Stimulated activated naive CD4-positive, alpha-beta T cell (primary cell): ENCODE measurements around the gene FNDC3B.

Source experiments
- DNase-seq, 6 experiments: peaks; one replicate each; lab custom pipeline; 2025; lab: John Stamatoyannopoulos, UW

Gene FNDC3B

GRCh38 chr3:172260381-172260780 is 221.0 kb downstream of the FNDC3B start:
- DNase-seq: no peak

GRCh38 chr3:172261054-172261453 is 221.7 kb downstream of the FNDC3B start:
- DNase-seq: no peak

- no peak for DNase-seq
Observed at GRCh38 chr3:172262991-172263608, 223.7 kb downstream of the FNDC3B start.

- DNase-seq: no peak
Observed at GRCh38 chr3:172263781-172264486, 224.6 kb downstream of the FNDC3B start.

GRCh38 chr3:172266103-172266502 is 226.7 kb downstream of the FNDC3B start:
- DNase-seq: no peak

GRCh38 chr3:172268425-172268824 is 229.0 kb downstream of the FNDC3B start:
- DNase-seq: no peak

DNA sequence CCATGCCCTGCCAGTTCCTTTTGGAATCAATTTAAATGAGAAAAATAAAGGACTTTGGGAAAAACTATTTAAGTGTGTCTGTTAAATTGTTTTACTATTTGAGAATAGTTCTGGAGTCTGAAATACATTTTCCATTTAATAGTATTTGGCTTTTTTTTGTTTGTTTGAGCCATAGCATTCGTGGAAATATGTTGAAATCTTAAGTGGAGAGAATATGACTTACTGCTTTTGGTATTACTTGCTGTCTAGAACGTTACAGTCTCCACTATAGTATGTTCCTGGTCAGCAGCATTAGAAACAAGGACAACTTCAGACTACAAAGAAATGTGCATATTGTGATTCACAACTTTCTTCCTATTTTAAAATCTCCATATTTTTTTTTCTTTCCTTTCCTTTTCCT is 229.5 kb downstream of the FNDC3B start:
- no peak for DNase-seq

GRCh38 chr3:172270557-172271166 is 231.3 kb downstream of the FNDC3B start:
- no peak for DNase-seq

- DNase-seq: no peak
Observed at GRCh38 chr3:172271386-172271976, 232.1 kb downstream of the FNDC3B start.

DNA sequence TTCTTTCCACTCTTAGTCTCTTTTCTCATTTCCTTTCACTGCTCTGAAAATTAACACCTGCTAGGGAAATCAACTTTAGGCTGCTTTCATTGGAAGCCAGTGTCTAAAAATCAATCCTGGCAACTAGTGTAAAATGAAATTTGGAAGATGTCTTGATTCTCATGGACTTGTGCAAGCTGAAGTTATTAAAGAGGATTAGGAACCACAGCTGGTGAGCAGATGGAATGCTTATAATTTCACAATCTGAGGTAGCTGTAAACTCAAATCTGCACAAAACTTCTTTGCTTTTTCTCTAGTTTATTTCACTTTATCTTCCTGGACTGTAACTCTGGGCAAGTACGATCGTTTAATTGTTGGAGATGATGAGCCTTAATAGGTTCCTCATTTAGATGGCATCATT is 233.3 kb downstream of the FNDC3B start:
- DNase-seq: no peak

GRCh38 chr3:172273378-172273777 is 234.0 kb downstream of the FNDC3B start:
- DNase-seq: no peak

GRCh38 chr3:172274906-172275305 is 235.5 kb downstream of the FNDC3B start:
- no peak for DNase-seq

- DNase-seq: no peak
Observed at GRCh38 chr3:172275586-172275985, 236.2 kb downstream of the FNDC3B start.

DNA sequence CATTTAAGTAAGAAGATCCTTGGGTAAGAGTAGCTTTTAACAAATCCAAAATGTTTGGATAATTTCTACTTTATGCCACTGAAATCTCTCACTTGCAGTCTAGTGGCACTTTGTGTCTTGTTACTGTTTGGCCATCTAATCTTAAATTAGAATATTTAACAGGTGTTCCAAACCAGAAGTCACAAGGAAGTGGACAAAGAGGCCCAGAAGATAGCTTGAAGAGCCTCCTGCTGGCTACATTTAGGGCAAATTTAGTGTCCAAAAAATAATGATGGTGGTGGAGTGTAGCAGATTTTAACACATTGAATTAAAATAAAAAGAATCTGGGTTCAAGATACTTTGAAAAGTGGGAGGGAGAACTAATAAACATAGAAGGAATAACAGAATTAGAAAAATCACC is 236.7 kb downstream of the FNDC3B start:
- no peak for DNase-seq

- no peak for DNase-seq
Observed at GRCh38 chr3:172277151-172277652, 237.8 kb downstream of the FNDC3B start.

GRCh38 chr3:172279191-172279640 is 239.8 kb downstream of the FNDC3B start:
- DNase-seq: no peak

DNA sequence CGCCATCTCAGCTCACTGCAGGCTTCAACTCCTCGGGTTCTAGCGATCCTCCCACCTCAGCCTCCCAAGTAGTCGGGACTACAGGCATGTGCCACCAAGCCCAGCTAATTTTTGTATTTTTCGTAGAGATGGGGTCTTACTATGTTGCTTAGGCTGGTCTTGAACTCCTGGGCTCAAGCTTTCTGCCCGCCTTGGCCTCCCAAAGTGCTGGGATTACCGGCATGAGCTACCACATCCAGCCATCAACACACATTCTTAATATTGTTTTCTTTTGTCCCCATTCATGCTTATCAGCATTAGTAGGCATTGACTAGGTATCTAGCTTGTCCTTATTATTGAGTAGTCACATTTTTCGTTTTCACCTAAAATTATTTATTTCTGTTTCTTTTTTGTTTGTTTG is 240.6 kb downstream of the FNDC3B start:
- DNase-seq: no peak

GRCh38 chr3:172280406-172281051 is 241.2 kb downstream of the FNDC3B start:
- no peak for DNase-seq

GRCh38 chr3:172281884-172282283 is 242.5 kb downstream of the FNDC3B start:
- no peak for DNase-seq

GRCh38 chr3:172282850-172283249 is 243.5 kb downstream of the FNDC3B start:
- no peak for DNase-seq

DNA sequence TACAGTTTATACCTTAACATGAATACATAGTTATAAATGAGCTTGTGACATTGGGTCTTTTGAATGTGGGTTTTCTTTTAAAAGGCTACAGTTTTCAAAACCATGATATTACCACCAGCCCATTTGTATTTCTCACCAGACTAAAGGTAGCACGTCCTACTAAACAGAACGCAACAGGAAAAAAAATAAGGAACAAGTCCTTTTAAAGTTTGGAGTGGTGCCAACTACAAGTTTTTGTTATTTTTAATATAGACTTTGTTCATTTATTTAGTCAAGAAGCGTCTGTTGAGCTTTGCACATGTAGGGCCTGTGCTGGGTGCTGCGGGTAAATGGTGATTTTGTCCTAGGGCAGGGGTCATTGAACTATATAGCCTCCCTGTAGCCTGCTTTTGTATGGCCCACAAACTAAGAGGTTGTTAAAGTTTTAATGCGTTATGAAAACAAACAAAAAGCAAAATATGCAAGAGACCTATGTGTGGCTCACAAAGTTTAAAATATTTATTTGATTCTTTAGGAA is 244.5 kb downstream of the FNDC3B start:
- no peak for DNase-seq

DNA sequence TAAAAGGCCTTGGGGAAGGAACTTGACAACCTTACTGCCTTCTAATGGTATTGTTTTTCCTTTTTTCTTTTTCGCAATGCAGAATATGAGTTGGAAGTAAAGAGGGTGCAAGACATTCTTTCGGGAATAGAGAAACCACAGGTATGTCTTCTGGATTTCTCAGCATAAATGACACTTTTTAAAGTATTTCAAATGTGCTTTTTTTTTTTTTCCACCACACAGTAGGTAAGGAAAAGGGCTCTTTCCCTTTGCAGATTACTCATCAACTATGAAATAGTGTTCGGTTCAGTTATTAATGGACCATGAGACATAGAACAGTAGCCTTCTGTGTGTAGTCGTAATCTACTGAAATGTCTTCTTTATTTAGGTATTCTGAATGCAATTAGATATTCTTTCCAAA is 246.5 kb downstream of the FNDC3B start:
- DNase-seq: no peak
